RWPE2 (cell line): Measurements from ENCODE around the gene QDPR.

ENCODE experiments used
- ATAC-seq: fragments of 200-7000 bp; cut with Tn5 transposase; 3 replicates; pipeline ENCODE4 v1.9.1; 2021; ENCODE audit warnings: low read depth
- DNase-seq: peaks from one replicate; pipeline ENCODE4 v3.0.0-alpha.2; 2020; ENCODE audit warnings: low spot score
- H3K27ac ChIP-seq: fragments of 450-650 bp; 2 replicates; pipeline ENCODE4 v1.5.1; 2017; ENCODE audit warnings: mild to moderate bottlenecking; ENCODE audit not compliant: poor library complexity, severe bottlenecking
- H3K27me3 ChIP-seq: fragments of 250-450 bp; sonication (Bioruptor Pico); 2 replicates; pipeline ENCODE4 v1.5.1; 2021; ENCODE audit warnings: mild to moderate bottlenecking, moderate library complexity; ENCODE audit not compliant: insufficient read depth, poor library complexity, severe bottlenecking
- H3K36me3 ChIP-seq: fragments of 250-450 bp; sonication (Bioruptor Pico); 2 replicates; pipeline ENCODE4 v1.5.1; 2020; ENCODE audit warnings: low read depth, mild to moderate bottlenecking, moderate library complexity
- H3K4me1 ChIP-seq: fragments of 250-450 bp; sonication (Bioruptor Pico); 2 replicates; pipeline ENCODE4 v1.5.1; 2021; ENCODE audit warnings: mild to moderate bottlenecking, moderate library complexity; ENCODE audit not compliant: insufficient read depth, poor library complexity, severe bottlenecking
- H3K4me3 ChIP-seq: fragments of 250-450 bp; sonication (Bioruptor Pico); 2 replicates; pipeline ENCODE4 v1.5.1; 2021; ENCODE audit warnings: mild to moderate bottlenecking, moderate library complexity; ENCODE audit not compliant: severe bottlenecking
- H3K9me3 ChIP-seq: fragments of 250-450 bp; sonication (Bioruptor Pico); 2 replicates; pipeline ENCODE4 v1.5.1; 2021; ENCODE audit warnings: mild to moderate bottlenecking, moderate library complexity; ENCODE audit not compliant: severe bottlenecking
- CTCF ChIP-seq: fragments of 450-650 bp; IDR thresholded peaks from one replicate; pipeline ENCODE4 v1.5.1; 2017; ENCODE audit warnings: mild to moderate bottlenecking, moderate library complexity; ENCODE audit not compliant: poor library complexity, severe bottlenecking

Gene QDPR

GRCh38 chr4:17502756-17503155 lies 9.1 kb downstream of the QDPR start:
- no peak for TF ChIP-seq CTCF
- Histone ChIP-seq H3K4me3 (no peak overlapping the region), H3K4me1 (no peaks in the 10 kb centered on the region), H3K27ac (no peak overlapping the region), H3K36me3 (peaks cover 80% of the 10 kb centered on the region), H3K9me3 (no peaks in the 10 kb centered on the region), H3K27me3 (no peaks in the 10 kb centered on the region)
- DNase-seq = no peak
- no peak for ATAC-seq

- Histone ChIP-seq H3K27me3 (no peaks in the 10 kb centered on the region), H3K36me3 (peaks cover 74% of the 10 kb centered on the region), H3K4me1 (no peaks in the 10 kb centered on the region), H3K9me3 (no peaks in the 10 kb centered on the region), H3K4me3 (no peak overlapping the region), H3K27ac (no peak overlapping the region)
- ATAC-seq = no peak
- TF ChIP-seq CTCF = no peak
- no peak for DNase-seq
These were observed 11.3 kb downstream of the QDPR start for GRCh38 chr4:17500574-17500973.

GRCh38 chr4:17497890-17498523 lies 13.9 kb downstream of the QDPR start:
- no peak for TF ChIP-seq CTCF
- H3K9me3 ChIP-seq = no peaks in the 10 kb centered on the region
- no peaks in the 10 kb centered on the region for H3K4me1 ChIP-seq
- no peak for DNase-seq
- no peak overlapping the region for H3K27ac ChIP-seq
- H3K4me3 ChIP-seq = no peak overlapping the region
- H3K36me3 ChIP-seq = peaks cover 67% of the 10 kb centered on the region
- H3K27me3 ChIP-seq = no peaks in the 10 kb centered on the region
- no peak for ATAC-seq

GRCh38 chr4:17494258-17495190 lies 17.4 kb downstream of the QDPR start:
- Histone ChIP-seq H3K4me1 (no peaks in the 10 kb centered on the region), H3K4me3 (no peak overlapping the region), H3K36me3 (peaks cover 70% of the 10 kb centered on the region), H3K27ac (no peak overlapping the region), H3K27me3 (no peaks in the 10 kb centered on the region), H3K9me3 (no peaks in the 10 kb centered on the region)
- DNase-seq (no peak), ATAC-seq (peak; percentile 58)
- no peak for TF ChIP-seq CTCF
